Left kidney (tissue), 2 donors: Measurements from ENCODE around the gene THSD7A. TPM values are rescaled to one million over a fixed set of nuclear protein-coding genes. Genes with fewer than 3 reads are reported as not detected.
A peak's percentile ranks its signal among the peaks of the same experiment; 100 is the strongest.

Experiments used
- DNase-seq: peaks from one replicate; pipeline ENCODE4 v3.0.0-alpha.2; 2013
- polyA plus RNA-seq: library from polyadenylated mRNA; unstranded; fragments of 120-200 nt; gene quantifications from one replicate; pipeline ENCODE4 v1.2.1, GENCODE V29; 2013; ENCODE audit not compliant: insufficient read length

Gene THSD7A
- polyA plus RNA-seq, 1 donor, result 86.9 TPM

DNA sequence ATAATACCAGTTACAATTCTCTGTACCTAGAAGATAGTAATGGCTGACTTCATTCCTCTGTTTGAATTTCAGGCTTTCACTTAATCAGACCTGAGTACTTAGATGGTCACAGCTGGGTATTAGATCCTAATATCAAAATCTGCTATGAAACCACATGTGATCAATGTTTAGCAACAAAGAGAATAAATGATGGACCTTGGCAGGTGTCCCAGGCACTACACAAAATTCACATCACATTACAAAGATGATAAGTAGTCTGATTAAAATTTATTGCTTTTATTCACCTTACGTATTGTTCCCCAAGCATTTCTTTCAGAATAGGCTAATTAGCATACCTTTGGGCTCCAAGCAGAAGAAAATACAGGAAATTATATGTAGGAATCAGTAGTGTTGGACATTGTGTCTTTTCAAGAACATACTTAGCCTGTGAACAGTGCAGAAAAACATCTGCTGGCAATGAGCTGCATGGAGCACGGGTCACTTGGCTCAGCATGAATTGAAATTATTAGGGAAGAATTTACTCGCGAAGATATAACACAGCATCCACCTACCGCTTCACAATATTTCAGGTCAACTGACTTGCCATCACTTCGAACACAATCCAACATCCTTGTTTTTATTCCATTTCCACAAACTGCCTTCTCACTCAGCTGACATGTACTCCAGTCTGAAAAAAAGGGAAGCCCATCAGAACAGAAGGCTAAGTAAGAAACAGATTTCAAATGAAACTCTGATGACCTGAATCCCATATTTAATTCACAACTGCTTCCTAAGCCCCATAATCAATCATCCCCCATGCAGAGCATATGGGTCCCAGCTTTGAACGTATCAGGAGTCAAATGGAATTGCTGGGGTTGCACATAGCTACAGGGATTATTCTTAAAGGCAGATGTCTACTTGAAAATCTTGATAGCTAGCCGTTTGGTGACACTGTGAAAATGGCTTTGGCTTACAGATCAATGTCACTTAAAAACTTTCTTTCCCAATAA, 421.0 kb downstream of the THSD7A start:
- DNase-seq, result no peak

DNA sequence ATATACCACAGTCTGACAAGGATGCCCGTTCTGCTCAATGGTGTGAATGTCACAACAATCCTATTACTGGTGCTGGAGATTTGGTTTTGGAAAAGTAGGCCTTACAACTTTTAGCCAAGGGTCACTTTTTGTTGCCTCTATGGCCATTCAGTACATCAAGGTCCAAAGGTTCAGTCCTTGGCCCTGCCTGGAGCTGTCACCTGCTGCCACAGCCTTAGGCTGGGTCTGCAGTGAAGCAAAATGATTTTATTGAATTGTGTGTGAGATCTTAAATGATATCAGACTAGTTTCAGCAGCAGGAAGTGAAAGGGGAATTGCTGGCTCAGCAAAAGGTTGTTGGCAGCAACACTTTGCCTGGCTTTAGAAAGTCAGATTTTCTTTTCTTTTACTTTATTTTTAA, 427.6 kb downstream of the THSD7A start:
- no peak for DNase-seq

DNA sequence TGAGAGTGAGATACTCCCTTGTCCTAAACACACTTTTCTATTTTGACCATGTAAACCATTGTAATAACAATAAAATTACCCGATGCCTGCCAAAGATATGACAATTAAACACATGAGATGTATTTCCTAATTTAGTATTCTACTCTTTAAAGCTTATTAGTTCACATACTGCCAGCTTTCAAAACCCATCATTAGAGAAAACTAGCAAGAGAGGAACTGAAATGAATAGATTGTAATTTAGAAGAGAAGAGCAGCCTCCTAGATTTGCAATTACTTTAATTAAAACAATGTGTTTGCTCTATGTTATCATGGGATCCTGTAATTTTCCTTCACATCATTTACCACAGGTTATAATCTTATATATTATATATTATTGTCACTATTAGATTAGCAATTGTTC, 428.2 kb downstream of the THSD7A start:
- no peak for DNase-seq

DNA sequence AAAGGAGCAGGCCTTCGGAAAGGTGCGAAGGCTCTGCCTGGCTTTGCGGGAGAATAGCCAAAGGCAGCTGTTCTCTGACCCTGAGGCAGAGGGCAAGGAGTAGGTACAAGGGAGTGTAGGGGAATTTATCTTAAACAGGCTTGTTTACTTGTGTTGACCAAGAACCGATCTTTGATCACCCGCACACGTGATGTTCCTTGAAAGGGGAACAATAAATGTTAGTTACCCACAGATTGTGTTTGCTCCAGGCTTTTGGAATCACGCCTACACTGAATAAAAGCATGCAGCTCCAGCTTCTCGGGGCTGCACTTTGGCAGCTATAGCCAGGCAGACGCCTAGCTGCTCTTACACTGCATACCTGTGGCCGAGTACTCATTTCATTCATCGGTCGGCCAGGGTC, 437.6 kb downstream of the THSD7A start:
- no peak for DNase-seq

DNA sequence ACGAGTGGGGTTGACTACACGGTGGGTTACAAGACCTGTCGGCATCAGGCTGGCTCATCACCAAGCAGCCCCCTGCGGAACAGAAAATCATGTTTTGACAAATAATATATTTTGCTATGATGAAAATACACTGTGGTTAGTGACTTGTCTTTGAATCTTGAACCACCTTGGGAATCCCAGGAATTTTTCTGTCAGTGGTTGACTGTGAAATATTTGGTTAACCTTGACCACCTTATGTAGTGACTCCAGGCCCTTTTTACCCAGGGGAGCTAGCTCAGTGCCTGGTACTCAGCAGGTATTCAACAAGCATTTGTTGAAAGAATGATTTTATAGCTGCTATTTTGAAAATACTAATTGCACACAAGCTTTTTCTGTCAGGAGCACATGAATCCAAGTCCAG, 452.4 kb downstream of the THSD7A start:
- no peak for DNase-seq

DNA sequence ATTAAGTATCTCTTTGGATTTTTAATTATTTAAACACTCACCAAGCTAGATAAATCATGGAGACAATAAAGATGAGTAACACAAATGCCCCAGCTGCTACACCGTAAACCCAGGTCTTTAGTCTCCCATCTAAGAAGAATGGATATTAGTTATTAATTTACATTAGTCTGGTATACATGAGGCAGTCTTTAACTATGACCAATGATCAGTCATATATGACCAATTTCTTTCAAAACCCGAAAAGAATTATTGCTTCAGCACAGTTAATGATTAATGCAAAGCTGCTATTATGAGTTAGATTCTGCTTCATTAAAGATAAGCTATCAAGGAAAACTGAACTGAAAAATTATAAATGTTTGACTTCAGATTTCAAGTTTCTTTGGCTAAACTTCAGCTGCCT, 455.5 kb downstream of the THSD7A start:
- no peak for DNase-seq

DNA sequence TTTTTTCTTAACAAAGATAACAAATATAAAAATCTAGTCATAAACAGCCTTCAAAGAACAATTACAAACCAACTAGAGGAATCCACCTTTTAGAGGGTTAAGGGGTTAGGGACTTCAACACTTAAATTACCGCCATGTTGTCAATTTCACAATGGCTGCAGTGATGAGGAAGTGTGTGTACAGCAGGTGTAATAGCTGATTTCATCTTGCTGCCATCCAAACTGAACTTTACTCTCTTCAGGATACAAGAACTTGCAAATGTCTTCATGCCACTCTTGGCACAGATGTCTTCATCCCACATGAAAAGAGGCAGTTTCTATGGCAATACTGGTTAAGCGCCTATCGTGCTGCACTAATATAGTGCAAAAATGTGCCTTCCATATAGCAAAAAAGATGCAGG, 457.4 kb downstream of the THSD7A start:
- DNase-seq, result no peak

DNA sequence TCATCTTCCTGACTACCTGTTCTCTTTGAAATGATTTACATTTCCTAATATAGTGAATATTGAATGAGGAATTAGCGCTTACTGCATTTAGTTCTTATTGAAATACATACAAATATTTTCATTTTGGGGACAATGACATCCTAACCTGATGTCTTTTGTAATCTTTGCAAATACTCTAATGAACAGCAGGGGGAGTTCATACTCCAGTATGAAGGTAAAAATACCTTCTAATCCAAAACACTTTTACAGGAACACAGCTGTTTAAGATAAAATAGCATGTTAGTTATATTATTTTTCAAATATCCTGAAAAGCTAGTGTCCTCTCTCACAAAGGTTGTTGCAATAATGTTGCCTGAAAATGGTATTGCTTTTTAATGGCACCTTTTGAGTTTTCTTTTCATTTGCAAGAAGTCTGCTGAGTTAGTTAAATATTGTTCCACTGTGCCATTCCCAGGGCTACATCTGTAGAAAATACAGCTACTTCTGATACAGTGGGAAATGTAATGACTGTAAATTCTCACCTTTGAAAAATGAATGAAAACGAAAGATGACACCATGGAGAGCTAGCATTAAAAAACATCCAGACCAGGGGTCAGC, 458.4 kb downstream of the THSD7A start:
- peak; percentile 4 for DNase-seq

DNA sequence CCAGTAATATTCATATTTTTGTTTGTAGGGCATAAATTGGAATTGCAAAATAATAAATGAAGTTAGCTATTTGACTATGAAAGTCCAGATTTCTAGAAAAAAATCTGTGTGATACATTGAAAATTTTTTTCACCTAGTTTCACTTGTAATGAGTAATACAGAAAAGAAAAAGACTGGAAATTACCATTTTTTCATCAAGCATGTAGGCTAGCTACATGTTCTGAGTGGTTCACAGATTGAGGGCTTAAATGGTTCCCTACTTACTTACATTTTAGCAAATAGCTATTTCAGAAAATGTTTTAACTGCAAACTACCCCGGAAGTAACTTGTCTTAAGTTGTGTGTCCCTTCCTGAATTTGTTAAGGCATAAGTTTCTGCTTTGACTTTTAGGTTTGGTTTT, 462.3 kb downstream of the THSD7A start:
- DNase-seq, result no peak

DNA sequence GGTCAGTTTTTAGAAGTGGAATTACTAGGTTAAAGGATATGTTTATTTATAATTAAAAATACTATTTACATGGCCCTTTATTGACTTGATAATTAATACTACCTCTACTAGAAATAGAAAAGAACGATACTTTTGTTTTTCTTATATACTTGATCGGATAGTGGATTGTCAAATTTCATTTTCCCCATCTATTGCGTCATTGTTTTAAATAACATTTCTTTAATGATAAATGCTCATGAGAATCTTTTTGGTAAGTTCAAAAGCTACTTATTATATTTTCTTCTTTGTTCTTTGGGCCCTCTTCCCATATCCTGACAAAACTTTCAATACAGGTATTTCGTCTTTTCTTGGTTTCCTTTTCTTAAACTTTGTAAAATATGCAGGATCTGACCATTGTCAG, 465.9 kb downstream of the THSD7A start:
- no peak for DNase-seq

DNA sequence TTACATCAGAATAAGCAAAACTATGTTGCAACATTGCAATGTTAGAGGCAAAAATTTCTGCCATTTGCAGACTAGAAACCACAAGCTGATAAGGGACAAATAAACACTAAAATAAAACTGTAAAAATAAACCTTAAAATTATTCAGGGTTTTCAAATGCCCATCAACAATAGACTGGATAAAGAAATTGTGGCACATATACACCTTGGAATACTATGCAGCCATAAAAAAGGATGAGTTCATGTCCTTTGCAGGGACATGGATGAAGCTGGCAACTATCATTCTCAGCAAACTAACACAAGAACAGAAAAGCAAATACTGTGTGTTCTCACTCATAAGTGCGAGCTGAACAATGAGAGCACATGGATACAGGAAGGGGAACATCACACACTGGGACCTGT, 473.4 kb downstream of the THSD7A start:
- DNase-seq, result no peak

DNA sequence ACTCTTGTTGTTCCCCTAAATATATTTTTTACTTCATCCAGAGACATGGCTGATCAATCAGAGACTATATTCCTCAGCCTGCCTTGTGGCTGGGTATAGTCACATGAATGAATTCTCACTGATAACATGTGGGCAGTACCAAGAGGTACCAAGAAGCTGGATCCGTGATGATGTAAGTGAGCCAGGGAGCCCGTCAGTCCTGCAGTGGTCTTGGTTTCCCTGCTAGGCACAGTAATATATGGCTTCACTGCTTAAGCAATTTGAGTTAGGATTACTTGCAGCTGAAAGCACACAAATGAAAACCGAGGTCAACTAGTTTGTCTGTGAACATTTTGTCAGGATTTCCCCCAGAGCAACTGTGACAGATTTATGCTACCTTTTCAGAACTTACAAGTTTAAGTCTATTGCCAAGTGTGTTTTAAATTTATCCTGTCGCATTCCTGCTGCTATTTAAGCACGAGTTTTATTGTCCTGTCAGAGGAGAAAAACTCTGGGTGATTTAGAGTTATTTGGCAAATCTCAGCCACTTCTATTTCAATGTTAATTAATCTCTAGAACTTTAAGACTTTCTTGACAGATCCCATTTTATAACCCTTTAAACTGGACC, 476.5 kb downstream of the THSD7A start:
- DNase-seq, result peak; percentile 68

DNA sequence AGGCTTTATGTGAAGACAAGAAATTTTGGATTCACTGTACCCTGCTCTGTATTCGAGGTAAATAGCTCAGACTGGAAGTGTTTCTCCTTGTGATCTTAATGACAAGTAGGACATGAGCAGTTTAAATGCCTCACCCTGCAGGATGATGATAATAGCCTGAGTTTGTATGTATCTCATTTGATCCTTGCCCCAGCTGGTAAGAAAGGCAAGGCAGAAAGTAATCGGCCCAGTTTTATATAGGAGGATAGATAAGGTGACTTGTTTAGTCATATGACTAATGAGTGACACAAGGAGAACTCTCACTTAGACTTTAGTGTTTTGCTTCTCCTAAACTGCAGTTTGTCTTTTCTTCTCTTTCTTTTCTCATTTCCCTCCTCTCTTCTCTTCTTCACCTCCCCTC, 485.7 kb downstream of the THSD7A start:
- no peak for DNase-seq

DNA sequence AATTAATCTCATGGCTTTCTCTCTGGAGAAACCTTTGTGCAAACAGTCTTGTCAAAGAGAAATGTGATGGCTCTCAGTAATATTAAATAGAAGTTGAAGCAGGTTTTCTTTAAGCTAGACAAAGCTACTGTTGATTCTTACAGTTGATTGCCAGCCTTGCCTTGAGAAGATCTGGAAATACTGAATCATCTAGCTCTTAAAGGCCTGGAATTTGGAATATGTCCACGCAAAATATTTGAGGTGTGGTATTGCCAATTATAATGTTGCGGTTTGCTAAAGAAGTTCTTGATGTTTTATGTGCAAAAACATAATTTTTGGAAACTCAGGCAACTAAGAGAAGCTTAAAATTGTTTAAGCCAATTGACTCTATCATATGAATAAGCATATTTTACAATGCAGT, 486.4 kb downstream of the THSD7A start:
- no peak for DNase-seq

DNA sequence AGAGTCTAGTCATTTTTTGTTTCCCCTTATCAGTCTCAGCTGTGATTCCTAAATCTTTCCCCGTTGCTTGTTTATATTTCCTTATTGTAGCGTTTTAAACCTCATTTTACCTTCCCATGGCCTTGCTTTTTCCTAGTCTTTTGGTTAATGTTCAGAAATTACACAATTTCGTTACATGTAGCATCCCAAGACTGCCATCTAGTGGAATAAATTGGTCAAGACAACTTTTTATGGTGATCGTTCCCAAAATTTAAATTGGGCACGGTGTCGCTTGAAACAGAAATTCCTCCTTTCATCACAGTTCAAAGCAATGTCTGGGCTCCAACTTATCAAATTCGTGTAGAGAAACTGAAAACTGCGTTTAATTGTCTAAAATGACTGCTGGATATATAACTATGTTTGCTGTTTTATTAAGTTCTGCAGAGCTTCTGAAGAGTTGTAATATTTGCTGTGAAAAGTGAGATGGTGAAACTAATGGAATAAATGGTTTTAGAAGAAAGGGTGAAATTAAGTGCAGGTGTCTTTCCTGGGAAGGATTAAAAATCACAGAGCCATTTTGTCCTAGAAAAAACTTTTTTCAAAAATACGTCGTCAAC, 488.1 kb downstream of the THSD7A start:
- DNase-seq, result peak; percentile 57

DNA sequence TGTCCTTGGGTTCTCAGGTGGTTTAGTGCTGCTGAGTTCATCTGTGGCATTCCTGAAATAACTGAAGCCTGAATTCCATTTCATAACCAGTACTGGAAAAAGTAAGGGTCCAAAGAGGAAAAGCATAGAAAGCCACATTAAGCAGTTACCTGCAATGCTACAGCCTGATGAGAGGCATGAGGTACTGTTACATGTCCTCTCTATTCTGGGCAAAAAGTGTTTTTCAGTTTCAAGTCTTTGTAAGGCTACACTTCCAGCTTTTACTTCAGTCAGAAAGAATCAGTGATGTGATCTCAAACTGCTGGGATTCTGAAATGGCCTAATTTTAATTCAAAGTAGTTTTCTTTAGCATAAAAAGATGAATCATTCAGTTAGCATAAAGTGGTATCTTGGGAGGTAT, 488.9 kb downstream of the THSD7A start:
- no peak for DNase-seq

DNA sequence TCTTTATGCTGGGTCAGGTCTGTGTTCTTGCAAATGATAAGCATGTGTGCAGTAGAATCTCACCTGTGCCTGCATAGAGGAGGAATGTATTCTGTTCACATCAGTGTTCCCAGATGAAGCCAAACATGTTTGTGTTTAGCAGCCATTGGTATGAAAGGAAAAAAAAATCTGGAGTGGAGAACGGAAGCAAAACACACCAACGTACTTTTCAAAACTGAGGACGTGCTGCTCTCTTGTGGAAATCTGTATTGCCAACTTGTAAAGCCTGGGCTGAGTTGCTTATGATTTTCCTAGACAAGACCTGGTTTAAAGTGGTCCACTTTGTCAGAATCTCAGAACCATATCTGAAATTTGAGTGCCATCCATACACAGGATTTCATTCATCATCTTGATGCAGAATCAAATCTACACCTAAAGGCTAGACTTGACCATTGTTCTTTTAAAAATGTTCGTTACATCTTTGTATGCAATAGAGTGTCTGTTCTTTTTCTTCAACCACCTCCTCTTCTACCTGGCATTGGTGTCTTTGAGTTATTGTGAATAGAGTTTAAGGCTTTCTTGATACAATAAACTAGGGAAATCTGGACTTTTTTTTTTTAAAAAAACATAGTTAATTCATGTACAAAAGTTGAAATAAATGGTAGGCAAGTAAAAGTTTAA, 490.6 kb downstream of the THSD7A start:
- peak; percentile 51 for DNase-seq

DNA sequence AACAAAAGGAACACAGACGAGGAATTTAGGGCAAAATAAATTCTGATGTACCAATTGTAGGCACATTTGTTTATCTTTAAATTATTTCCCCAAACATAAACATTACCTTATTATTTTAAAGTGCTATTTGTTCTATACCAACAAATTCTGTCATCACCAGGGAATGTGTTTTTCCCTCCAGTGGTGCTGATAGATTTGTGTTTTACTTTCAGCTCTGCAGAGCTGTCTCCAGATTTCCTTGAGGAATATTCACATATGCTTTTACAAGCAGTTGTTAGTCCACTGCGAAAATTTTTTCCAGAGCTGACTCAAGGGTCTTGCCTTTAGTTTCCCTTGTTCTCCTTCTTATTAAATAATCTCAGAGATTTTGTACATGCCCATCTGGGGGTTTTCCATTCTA, 495.6 kb downstream of the THSD7A start:
- DNase-seq, result no peak

DNA sequence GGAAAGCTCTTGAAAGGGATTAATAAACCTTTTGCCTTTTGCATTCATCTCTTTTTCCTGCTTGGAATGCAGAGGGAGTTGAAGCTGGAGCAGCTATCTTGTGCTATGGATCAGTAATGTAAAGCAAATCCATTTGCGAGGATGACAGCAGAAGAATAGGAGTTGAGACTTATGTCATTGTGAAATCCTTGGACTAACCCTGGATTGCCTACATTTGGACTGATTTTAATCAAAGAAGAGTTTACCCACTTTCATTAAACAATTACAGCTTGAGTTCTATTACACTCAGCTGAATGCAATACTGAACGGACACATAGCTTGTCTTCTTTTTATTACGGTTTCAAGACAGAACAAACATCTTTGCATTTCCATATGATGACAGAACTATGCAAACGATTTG, 496.1 kb downstream of the THSD7A start:
- DNase-seq, result no peak

DNA sequence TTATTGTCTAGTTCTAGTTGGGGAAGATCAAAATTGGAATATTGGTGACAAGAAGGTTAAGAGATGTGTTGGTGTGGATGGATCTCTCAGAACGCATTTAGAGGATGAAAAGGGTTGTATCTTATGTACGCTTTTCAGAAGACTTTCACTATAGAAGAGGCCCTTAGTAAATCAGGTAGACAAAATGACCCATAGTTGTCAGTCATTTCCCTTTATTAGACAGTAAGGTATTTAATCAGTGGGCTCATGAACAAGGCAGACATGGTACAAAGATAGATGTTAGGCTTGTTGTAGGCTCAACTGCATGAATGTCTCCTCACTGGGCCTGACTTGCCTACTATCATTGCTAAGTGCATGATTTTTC, 499.2 kb downstream of the THSD7A start:
- DNase-seq, result no peak

DNA sequence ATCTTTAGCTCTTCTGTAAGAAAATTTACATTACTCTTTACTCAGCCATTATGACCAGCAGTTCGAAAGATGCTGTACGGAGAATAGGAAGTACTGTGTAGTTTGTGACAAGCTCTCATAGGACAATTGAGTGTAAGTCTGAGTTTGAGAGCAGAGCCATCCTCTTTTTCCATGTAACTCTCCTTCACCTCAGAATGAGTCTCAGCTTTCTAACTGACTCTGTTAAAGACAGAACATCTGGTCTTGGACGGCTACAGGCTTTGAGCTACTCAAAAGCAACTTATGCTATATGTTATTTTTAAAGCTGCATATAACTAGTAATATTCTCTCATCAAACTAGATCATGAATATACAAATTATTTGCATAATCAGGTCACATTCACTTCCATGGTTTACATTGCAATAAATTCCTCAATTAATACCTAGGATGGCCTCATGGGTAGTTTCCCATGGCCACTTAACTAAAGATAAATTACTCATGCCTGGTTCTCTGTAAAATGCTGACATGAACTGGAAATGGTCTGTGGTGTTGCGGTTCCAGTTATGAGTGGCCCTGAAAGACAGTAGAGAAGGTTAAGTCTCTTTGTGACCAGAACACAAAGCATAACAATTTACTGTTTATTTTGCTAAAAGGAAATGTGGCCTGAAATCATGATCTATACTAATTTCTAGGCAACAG, 499.7 kb downstream of the THSD7A start:
- DNase-seq, result no peak
